Pancreas (tissue), 10 donors: ENCODE data around the gene SPOCK1. TPM values are rescaled to one million over a fixed set of nuclear protein-coding genes. Genes with fewer than 3 reads are reported as not detected.
A peak's percentile ranks its signal among the peaks of the same experiment; 100 is the strongest.

ENCODE experiments used
- ATAC-seq, 4 donors: fragments of 200-7000 bp; cut with Tn5 transposase; one replicate each; pipeline versions ENCODE4 v1.8.0 to v1.9.1; 2020; ENCODE audit warnings: mild to moderate bottlenecking in 4 of 4, moderate library complexity in 4 of 4
- DNase-seq, 6 donors: peaks; one replicate each; pipeline ENCODE4 v3.0.0-alpha.2; 2020
- FAIRE-seq: peaks from 2 replicates; lab custom pipeline; 2012; peaks lifted over from hg19 to GRCh38; lab: Jason Lieb, UNC
- H3K27ac ChIP-seq, 4 donors: fragments of 200-600 bp; sonication (generic); 1 replicate in 3 of 4; 2 replicates in 1 of 4; pipeline versions ENCODE4 v1.5.0 to v1.8.0; 2020
- H3K27me3 ChIP-seq, 4 donors: fragments of 200-600 bp; one replicate each; pipeline ENCODE4 v1.8.0; 2021
- H3K36me3 ChIP-seq, 3 donors: fragments of 200-600 bp; sonication (generic) in 1 of 3; one replicate each; pipeline versions ENCODE4 v1.5.0 to v1.8.0; 2020 to 2021
- H3K4me1 ChIP-seq, 3 donors: fragments of 200-600 bp; one replicate each; pipeline ENCODE4 v1.8.0; 2021
- H3K4me3 ChIP-seq, 4 donors: fragments of 200-600 bp; sonication (generic) in 2 of 4; one replicate each; pipeline versions ENCODE4 v1.5.0 to v1.8.0; 2020 to 2021
- H3K9me3 ChIP-seq, 4 donors: fragments of 200-600 bp; one replicate each; pipeline ENCODE4 v1.8.0; 2021
- CTCF ChIP-seq, 4 donors: fragments of 200-600 bp; sonication (generic) in 3 of 4; IDR thresholded peaks; one replicate each; pipeline versions ENCODE4 v1.5.0 to v1.8.0; 2021; ENCODE audit warnings: antibody characterized with exemption in 4 of 4
- WGBS, 2 donors: extraction: QIAGEN DNeasy Blood & Tissue Kit; methylation state at CpG; one replicate each; pipeline ENCODE4 v1.1.7; 2013; 5-methylcytosine and 5-hydroxymethylcytosine counted together
- intact Hi-C, 3 donors: fragments of 100-400 bp; cut with DNase I; formaldehyde crosslinking; loops; one replicate each; pipeline versions ENCODE4 v1.11.1 to v1.14.2; 2022
- polyA plus RNA-seq, 2 donors: library from polyadenylated mRNA; stranded (reverse); fragments of 200-250 nt; gene quantifications; one replicate each; pipeline ENCODE4 v1.2.3, GENCODE V29; 2013
- total RNA-seq, 6 donors: library from RNA; stranded (reverse); fragmentation: NEBNext Ultra II Directional in 4 of 6; extraction: Animal tissue kit (Norgen Biotek cat#: 25700) in 4 of 6; gene quantifications; one replicate each; pipeline versions ENCODE4 v1.2.1 to v1.2.4, GENCODE V29; 2021 to 2023
- donor health status: healthy with polysubstance abuse.
- donor health status: DM: no; HTN: no; CAD: no; lungs with moderate emphysema.
- donor health status: DM: no; HTN: no; CAD: no.
- donor health status: control.
- donor health status: control.
- donor health status: Bipolar disorder and iron deficiency.
- donor health status: DM: yes; HTN: yes; CAD: no.
- donor health status: DM: no; HTN: no; CAD: no.
- donor health status: DM: no; HTN: no; CAD: no.
- donor health status: DM: yes; HTN: yes; CAD: no.

SPOCK1 gene
- total and polyA plus RNA-seq, 8 donors = 1.7 to 16.5 (median 5.3) TPM

- H3K4me3 ChIP-seq = no peak overlapping the region
- H3K9me3 ChIP-seq = no peaks in the 10 kb centered on the region
- intact Hi-C loops = no loop called here
- no peaks in the 10 kb centered on the region for H3K4me1 ChIP-seq
- no peaks in the 10 kb centered on the region for H3K36me3 ChIP-seq
- ATAC-seq (no peak), FAIRE-seq (no peak), DNase-seq (no peak)
- no peak for TF ChIP-seq CTCF (IDR thresholded peaks at IDR 0.05)
- WGBS, 2 donors = 80 to 87% methylated on average over 2 of the region's 2 CpGs
- no peak overlapping the region for H3K27ac ChIP-seq
- no peaks in the 10 kb centered on the region for H3K27me3 ChIP-seq
Measured at GRCh38 chr5:137090721-137091120, 408.4 kb downstream of the SPOCK1 start.

DNA sequence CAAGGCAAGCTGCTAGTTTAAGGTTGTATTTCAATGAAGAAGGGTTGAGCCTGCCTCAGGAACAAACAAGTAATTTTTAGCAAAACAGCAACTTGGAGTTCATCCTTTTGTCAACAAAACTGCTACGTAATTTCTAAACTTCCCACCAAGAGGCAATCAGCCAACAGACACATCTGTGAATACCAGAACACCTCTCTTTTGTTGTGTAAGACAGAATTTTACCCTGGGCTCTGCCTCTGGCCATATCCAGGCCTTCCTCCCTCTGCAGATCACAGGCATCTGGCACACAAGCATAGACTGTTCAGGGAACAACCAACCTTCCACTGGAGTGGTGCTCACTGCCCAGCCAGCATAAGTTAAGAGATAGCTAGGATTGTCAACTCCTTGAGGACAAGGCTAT lies 409.0 kb downstream of the SPOCK1 start:
- 61 to 63% methylated on average over 1 of the region's 1 CpG for WGBS, 2 donors
- no peak for TF ChIP-seq CTCF (IDR thresholded peaks at IDR 0.05)
- DNase-seq (no peak), ATAC-seq (no peak), FAIRE-seq (no peak)
- Histone ChIP-seq H3K9me3 (no peaks in the 10 kb centered on the region), H3K27me3 (no peaks in the 10 kb centered on the region), H3K36me3 (no peaks in the 10 kb centered on the region), H3K27ac (no peak overlapping the region), H3K4me1 (no peaks in the 10 kb centered on the region), H3K4me3 (no peak overlapping the region)
- intact Hi-C loops = no loop called here

DNA sequence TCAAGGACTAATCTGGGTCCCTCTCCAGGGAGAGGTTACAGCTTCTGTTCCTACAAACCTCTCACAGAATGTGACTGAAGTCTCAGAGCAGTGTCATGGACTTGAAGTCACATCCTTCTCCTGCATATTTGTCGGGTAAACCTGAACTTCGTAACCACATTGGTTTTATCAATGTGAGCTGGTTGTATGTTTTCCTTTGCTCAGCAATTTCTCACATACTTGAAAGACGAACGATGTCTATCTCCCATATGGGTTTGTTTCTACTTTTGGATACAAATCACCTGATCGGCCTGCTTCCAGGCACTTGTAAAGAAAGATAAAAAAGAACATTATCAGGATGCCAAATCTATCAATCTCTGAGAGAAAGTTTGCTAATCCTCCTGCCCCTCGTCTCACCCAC lies 411.0 kb downstream of the SPOCK1 start:
- FAIRE-seq (no peak), ATAC-seq (no peak), DNase-seq (no peak)
- intact Hi-C loops = no loop called here
- no peaks in the 10 kb centered on the region for H3K36me3 ChIP-seq
- 84 to 87% methylated on average over 6 of the region's 6 CpGs for WGBS, 2 donors
- H3K27me3 ChIP-seq = no peaks in the 10 kb centered on the region
- H3K4me1 ChIP-seq = no peaks in the 10 kb centered on the region
- H3K27ac ChIP-seq = no peak overlapping the region
- H3K4me3 ChIP-seq = no peak overlapping the region
- no peak for TF ChIP-seq CTCF (IDR thresholded peaks at IDR 0.05)
- no peaks in the 10 kb centered on the region for H3K9me3 ChIP-seq

DNA sequence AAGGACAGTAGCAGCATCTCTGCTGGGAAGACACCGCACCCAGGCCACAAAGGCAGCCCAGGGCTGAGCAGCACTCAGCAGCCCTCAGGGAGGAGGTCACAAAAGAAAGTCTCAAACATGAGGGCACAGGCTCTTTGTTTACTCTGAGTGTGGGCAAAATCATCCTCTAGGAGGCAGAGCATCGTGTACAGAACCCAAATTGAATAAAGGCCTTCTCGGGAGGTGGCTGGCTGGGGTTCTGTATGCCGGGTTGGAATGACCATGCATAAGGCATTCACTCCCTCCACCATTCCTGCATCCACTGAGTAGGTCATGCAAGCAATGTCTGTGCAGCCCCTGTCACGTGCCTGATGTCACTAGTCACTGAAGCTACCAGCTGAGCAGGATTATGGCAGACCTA lies 412.8 kb downstream of the SPOCK1 start:
- no peak overlapping the region for H3K4me3 ChIP-seq
- no peak overlapping the region for H3K27ac ChIP-seq
- intact Hi-C loops = no loop called here
- H3K27me3 ChIP-seq = no peaks in the 10 kb centered on the region
- H3K4me1 ChIP-seq = no peaks in the 10 kb centered on the region
- TF ChIP-seq CTCF (IDR thresholded peaks at IDR 0.05) = no peak
- no peak for FAIRE-seq
- H3K36me3 ChIP-seq = no peaks in the 10 kb centered on the region
- DNase-seq = no peak
- WGBS, 2 donors = 64 to 76% methylated on average over 5 of the region's 5 CpGs
- ATAC-seq = peak in 1 of 4 donors; percentile 46
- H3K9me3 ChIP-seq = no peaks in the 10 kb centered on the region

GRCh38 chr5:137085206-137085605 lies 413.9 kb downstream of the SPOCK1 start:
- no peaks in the 10 kb centered on the region for H3K4me1 ChIP-seq
- no peak overlapping the region for H3K4me3 ChIP-seq
- H3K9me3 ChIP-seq = no peaks in the 10 kb centered on the region
- ATAC-seq (no peak), DNase-seq (no peak), FAIRE-seq (no peak)
- intact Hi-C loops = no loop called here
- H3K27me3 ChIP-seq = no peaks in the 10 kb centered on the region
- no peak overlapping the region for H3K27ac ChIP-seq
- TF ChIP-seq CTCF (IDR thresholded peaks at IDR 0.05) = no peak
- 93 to 97% methylated on average over 4 of the region's 4 CpGs for WGBS, 2 donors
- H3K36me3 ChIP-seq = no peaks in the 10 kb centered on the region
